Mesenchymal stem cell (in vitro differentiated cells and primary cell): ENCODE measurements around the gene PTPRA.

Experiments
- DNase-seq: peaks from one replicate; pipeline ENCODE4 v3.0.0-alpha.2; 2013
- H2AFZ ChIP-seq: one replicate; pipeline ENCODE4 v1.6.1; 2013; ENCODE audit warnings: low read depth, mild to moderate bottlenecking, control low read depth, inconsistent platforms, low read length, moderate library complexity
- H2AK5ac ChIP-seq: 2 replicates; pipeline ENCODE4 v1.6.1; 2013; ENCODE audit warnings: low read length, moderate library complexity, mild to moderate bottlenecking, inconsistent platforms; ENCODE audit not compliant: severe bottlenecking
- H2BK120ac ChIP-seq: one replicate; pipeline ENCODE4 v1.6.1; 2013; ENCODE audit warnings: low read depth, mild to moderate bottlenecking, inconsistent platforms, low read length, moderate library complexity
- H2BK12ac ChIP-seq, 2 experiments: one replicate each; pipeline ENCODE4 v1.6.1; 2013; ENCODE audit warnings: inconsistent platforms in 2 of 2, low read length in 2 of 2, mild to moderate bottlenecking in 2 of 2, moderate library complexity in 2 of 2, control low read depth in 1 of 2
- H2BK15ac ChIP-seq: one replicate; pipeline ENCODE4 v1.6.1; 2013; ENCODE audit warnings: mild to moderate bottlenecking, low read depth, inconsistent platforms; ENCODE audit not compliant: poor library complexity, severe bottlenecking
- H2BK5ac ChIP-seq: 2 replicates; pipeline ENCODE4 v1.6.1; 2013; ENCODE audit warnings: low read depth, mild to moderate bottlenecking, low read length, control low read depth, inconsistent platforms; ENCODE audit not compliant: poor library complexity, severe bottlenecking
- H3K14ac ChIP-seq, 2 experiments: one replicate each; pipeline ENCODE4 v1.6.1; 2013; ENCODE audit warnings: inconsistent platforms in 2 of 2, low read length in 2 of 2, control low read depth in 1 of 2, mild to moderate bottlenecking in 1 of 2, moderate library complexity in 1 of 2
- H3K18ac ChIP-seq, 2 experiments: one replicate each; pipeline ENCODE4 v1.6.1; 2013; ENCODE audit warnings: inconsistent platforms in 2 of 2, low read length in 2 of 2, control low read depth in 1 of 2, low read depth in 1 of 2, mild to moderate bottlenecking in 1 of 2
- H3K23ac ChIP-seq, 2 experiments: one replicate each; pipeline ENCODE4 v1.6.1; 2013; ENCODE audit warnings: inconsistent platforms in 2 of 2, low read length in 2 of 2, mild to moderate bottlenecking in 2 of 2, moderate library complexity in 2 of 2, control low read depth in 1 of 2
- H3K27ac ChIP-seq: 2 replicates; pipeline ENCODE4 v1.5.1; 2013; ENCODE audit warnings: mild to moderate bottlenecking, moderate library complexity, low read length, control low read depth, inconsistent platforms; ENCODE audit not compliant: poor library complexity, severe bottlenecking
- H3K27me3 ChIP-seq, 2 experiments: 2 replicates each; pipeline versions ENCODE4 v1.6.1 to v1.7.0; 2013; ENCODE audit warnings: low read length in 2 of 2, mild to moderate bottlenecking in 2 of 2, moderate library complexity in 2 of 2, control low read depth in 1 of 2, inconsistent platforms in 1 of 2; ENCODE audit not compliant: control insufficient read depth in 1 of 2, insufficient read depth in 1 of 2
- H3K36me3 ChIP-seq, 2 experiments: 2 replicates each; pipeline versions ENCODE4 v1.6.1 to v1.7.0; 2013; ENCODE audit warnings: low read length in 2 of 2, control low read depth in 1 of 2, inconsistent platforms in 1 of 2, low read depth in 1 of 2, mild to moderate bottlenecking in 1 of 2; ENCODE audit not compliant: insufficient read depth in 2 of 2, control insufficient read depth in 1 of 2
- H3K4ac ChIP-seq, 2 experiments: one replicate each; pipeline ENCODE4 v1.6.1; 2013; ENCODE audit warnings: inconsistent platforms in 2 of 2, low read length in 2 of 2, mild to moderate bottlenecking in 2 of 2, moderate library complexity in 2 of 2, control low read depth in 1 of 2, low read depth in 1 of 2
- H3K4me1 ChIP-seq: 2 replicates; pipeline ENCODE4 v1.6.1; 2013; ENCODE audit warnings: low read depth, low read length, control low read depth; ENCODE audit not compliant: control insufficient read depth, insufficient read depth
- H3K4me2 ChIP-seq: 2 replicates; pipeline ENCODE4 v1.6.1; 2013; ENCODE audit warnings: low read length, mild to moderate bottlenecking, inconsistent platforms; ENCODE audit not compliant: poor library complexity, severe bottlenecking
- H3K4me3 ChIP-seq, 2 experiments: 2 replicates each; pipeline versions ENCODE4 v1.5.1 to v1.7.0; 2013; ENCODE audit warnings: low read length in 2 of 2, mild to moderate bottlenecking in 2 of 2, control low read depth in 1 of 2, low read depth in 1 of 2; ENCODE audit not compliant: insufficient read depth in 1 of 2
- H3K79me1 ChIP-seq: replicated peaks from 2 replicates; pipeline ENCODE4 v1.6.1; 2013; ENCODE audit warnings: mild to moderate bottlenecking, control low read depth, low read length, inconsistent platforms; ENCODE audit not compliant: poor library complexity, severe bottlenecking
- H3K9ac ChIP-seq: 2 replicates; pipeline ENCODE4 v1.7.0; 2013; ENCODE audit warnings: mild to moderate bottlenecking, low read length, moderate library complexity
- H3K9me3 ChIP-seq: 2 replicates; pipeline ENCODE4 v1.7.0; 2013; ENCODE audit warnings: mild to moderate bottlenecking, low read length; ENCODE audit not compliant: control insufficient read depth
- H4K8ac ChIP-seq: one replicate; pipeline ENCODE4 v1.6.1; 2013; ENCODE audit warnings: inconsistent platforms, mild to moderate bottlenecking, low read length, moderate library complexity
- H4K91ac ChIP-seq: one replicate; pipeline ENCODE4 v1.6.1; 2013; ENCODE audit warnings: mild to moderate bottlenecking, low read length, inconsistent platforms
- WGBS: methylation state at CpG from one replicate; pipeline ENCODE4 v1.1.7; 2013; ENCODE audit warnings: mixed read lengths; 5-methylcytosine and 5-hydroxymethylcytosine counted together

PTPRA gene

DNA sequence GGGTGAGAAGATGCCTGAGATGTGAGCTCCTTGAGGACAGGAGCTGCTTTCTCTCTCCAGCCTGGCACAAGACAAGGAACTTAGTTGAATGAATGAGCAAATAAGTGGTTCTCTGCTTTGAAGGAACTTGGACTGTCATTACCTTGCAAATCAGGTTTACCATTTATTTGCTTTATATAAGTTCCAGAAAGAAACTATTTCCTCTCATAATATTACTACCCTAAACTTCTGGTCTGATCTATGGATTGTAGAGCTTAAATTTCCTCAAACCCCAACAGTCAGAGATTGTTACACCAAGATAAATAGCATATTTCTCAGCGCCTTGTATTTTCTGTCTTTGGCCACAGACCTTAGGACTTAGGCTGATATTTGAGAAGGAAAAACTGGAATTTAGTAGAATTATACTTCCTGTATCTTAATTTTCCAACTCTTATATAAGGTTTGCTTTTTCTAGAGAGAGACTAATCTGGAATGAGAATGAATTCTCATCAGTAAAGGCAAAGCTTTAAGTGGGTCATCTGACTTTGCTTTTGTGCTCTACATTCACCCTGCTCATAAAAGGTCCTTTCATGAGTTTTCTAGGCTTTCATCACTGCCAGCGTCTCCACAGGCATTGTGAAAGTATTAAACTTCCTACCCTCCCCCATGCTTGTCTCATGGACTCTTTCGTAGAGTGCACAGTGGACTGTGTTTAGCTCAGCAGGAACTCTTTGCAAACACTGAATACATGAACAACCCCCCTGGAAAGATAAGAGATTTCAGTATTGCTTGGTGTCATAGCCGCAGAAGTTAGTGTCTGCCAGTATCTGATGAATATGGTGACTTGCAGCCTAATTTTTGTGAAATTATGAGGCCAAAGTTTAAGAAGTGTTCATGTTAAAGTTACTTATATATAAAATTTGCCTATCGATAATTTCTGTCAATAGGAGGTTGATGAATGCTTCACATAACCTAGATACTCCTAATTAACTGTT lies 74.0 kb downstream of the PTPRA start:
- no peak overlapping the region for H3K27ac ChIP-seq
- H3K9ac ChIP-seq = no peak overlapping the region

DNA sequence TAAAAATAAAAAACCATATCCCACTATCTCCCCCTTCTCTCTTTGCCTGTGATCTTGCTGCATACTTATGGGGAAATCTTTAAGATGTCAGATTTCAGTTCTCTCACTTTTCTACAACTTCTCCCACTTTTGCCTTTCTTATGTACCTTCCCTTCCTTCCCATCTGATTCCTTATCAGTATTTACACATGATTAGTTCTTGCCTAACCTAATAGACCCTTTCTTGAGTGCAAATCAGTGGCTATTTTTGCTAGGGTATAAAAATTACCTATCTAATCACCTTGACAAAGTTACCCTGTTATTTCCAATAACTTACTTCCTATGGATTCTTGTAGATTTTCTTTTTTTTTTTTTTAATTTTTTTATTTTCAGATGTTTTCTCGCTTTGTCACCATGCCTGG lies 75.7 kb downstream of the PTPRA start:
- no peak overlapping the region for H2BK15ac ChIP-seq
- H2BK120ac ChIP-seq = no peak overlapping the region
- H3K14ac ChIP-seq = no peak overlapping the region
- no peak overlapping the region for H3K27ac ChIP-seq
- no peak overlapping the region for H3K23ac ChIP-seq
- H3K18ac ChIP-seq = no peak overlapping the region
- H2BK5ac ChIP-seq = no peak overlapping the region
- H3K9me3 ChIP-seq = no peaks in the 10 kb centered on the region
- H3K4me2 ChIP-seq = no peak overlapping the region
- H2BK12ac ChIP-seq = no peak overlapping the region
- H3K27me3 ChIP-seq = no peaks in the 10 kb centered on the region
- no peak overlapping the region for H2AFZ ChIP-seq
- H3K4me1 ChIP-seq = no peaks in the 10 kb centered on the region
- WGBS = no CpG with 5 or more reads among the region's 1 CpG
- no peak overlapping the region for H3K4me3 ChIP-seq
- no peak overlapping the region for H3K4ac ChIP-seq
- DNase-seq = no peak
- H2AK5ac ChIP-seq = no peak overlapping the region
- H4K8ac ChIP-seq = no peak overlapping the region
- H3K9ac ChIP-seq = no peak overlapping the region
- no peak overlapping the region for H4K91ac ChIP-seq
- peaks cover 9 to 20% of the 10 kb centered on the region in 2 experiments for H3K36me3 ChIP-seq
- peaks cover 17% of the 10 kb centered on the region for H3K79me1 ChIP-seq

More for the DNA sequence above, 74.0 kb downstream of the PTPRA start:
- Histone ChIP-seq H3K27me3 (no peaks in the 10 kb centered on the region), H3K4ac (no peak overlapping the region), H3K36me3 (peaks cover 9 to 20% of the 10 kb centered on the region in 2 experiments), H3K23ac (no peak overlapping the region), H2AFZ (no peak overlapping the region), H3K4me1 (no peaks in the 10 kb centered on the region), H2AK5ac (no peak overlapping the region), H3K18ac (no peak overlapping the region), H2BK120ac (no peak overlapping the region), H2BK15ac (no peak overlapping the region), H3K79me1 (peaks cover 15% of the 10 kb centered on the region), H3K9me3 (no peaks in the 10 kb centered on the region), H3K14ac (no peak overlapping the region), H4K91ac (no peak overlapping the region), H2BK12ac (no peak overlapping the region), H2BK5ac (no peak overlapping the region), H3K4me2 (no peak overlapping the region), H4K8ac (no peak overlapping the region), H3K4me3 (no peak overlapping the region)
- WGBS = 37% methylated on average over 2 of the region's 5 CpGs
- DNase-seq = peak; percentile 88

DNA sequence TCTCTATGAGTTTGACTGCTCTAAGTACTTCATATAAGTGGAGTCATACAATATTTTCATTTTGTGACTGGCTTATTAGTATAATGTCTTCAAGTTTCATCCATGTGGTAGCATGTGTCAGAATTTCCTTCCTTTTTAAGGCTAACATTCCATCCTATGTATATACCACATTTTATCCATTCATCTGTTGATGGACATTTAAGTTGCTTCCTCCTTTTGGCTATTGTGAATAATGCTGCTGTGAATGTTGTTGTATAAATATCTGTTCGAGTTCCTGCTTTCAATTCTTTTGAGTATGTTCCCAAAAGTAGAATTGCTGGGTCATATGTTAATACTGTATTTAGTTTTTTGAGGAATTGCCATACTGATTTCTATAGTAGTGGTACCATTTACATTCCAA lies 79.5 kb downstream of the PTPRA start:
- H3K4me3 ChIP-seq = no peak overlapping the region
- WGBS = 75% methylated on average over 1 of the region's 1 CpG
- no peak overlapping the region for H4K8ac ChIP-seq
- no peak overlapping the region for H2BK12ac ChIP-seq
- H3K27me3 ChIP-seq = no peaks in the 10 kb centered on the region
- no peaks in the 10 kb centered on the region for H3K9me3 ChIP-seq
- no peak overlapping the region for H2BK5ac ChIP-seq
- H3K27ac ChIP-seq = no peak overlapping the region
- no peak overlapping the region for H3K4me2 ChIP-seq
- H3K9ac ChIP-seq = no peak overlapping the region
- no peak overlapping the region for H3K23ac ChIP-seq
- peak; percentile 9 for DNase-seq
- H3K4ac ChIP-seq = no peak overlapping the region
- H2AFZ ChIP-seq = no peak overlapping the region
- peaks cover 16% of the 10 kb centered on the region for H3K79me1 ChIP-seq
- H3K14ac ChIP-seq = no peak overlapping the region
- H4K91ac ChIP-seq = no peak overlapping the region
- H2BK15ac ChIP-seq = no peak overlapping the region
- H3K36me3 ChIP-seq = peaks cover 9 to 24% of the 10 kb centered on the region in 2 experiments
- peaks cover 2% of the 10 kb centered on the region for H3K4me1 ChIP-seq
- H2AK5ac ChIP-seq = no peak overlapping the region
- H3K18ac ChIP-seq = no peak overlapping the region
- no peak overlapping the region for H2BK120ac ChIP-seq

DNA sequence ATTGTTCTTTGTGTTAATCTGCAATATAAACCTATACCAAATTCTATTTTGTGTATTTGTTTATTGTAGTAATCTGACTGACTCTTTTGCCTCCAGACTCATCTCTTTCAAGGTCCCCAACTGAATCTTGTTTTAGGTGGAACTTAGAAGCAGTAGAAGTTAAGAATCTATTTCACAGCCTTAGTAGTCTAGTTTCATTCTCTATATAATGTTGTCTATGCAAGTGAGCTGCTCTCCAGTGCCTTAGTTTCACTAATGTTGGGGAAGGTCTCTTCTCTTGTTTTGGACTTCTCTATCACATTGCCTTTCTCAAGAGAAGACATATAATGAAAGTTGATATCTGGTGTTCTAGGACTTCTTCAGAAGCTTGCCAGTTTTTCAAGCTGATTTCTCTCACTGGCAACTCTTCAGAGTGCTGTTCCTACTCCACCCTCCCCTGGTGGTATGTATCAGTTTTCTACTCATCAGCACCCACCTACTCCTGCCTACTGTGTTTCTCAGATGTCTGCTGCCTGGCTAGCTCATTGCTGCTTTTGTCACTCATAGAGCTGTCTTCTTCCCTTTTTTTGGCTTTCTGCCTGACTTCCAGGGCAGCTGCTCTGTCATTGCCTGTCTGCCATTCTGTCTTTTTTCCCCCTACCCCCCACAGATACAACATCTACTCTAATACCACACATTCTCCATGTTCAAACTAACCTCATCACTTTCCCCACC lies 82.1 kb downstream of the PTPRA start:
- peak overlapping the region in 1 of 2 experiments; percentile 5 for H3K23ac ChIP-seq
- H3K9ac ChIP-seq = no peak overlapping the region
- H3K4me1 ChIP-seq = peaks cover 2% of the 10 kb centered on the region
- no peak overlapping the region for H2BK5ac ChIP-seq
- H3K79me1 ChIP-seq = peaks cover 27% of the 10 kb centered on the region
- no peak overlapping the region for H3K27ac ChIP-seq
- H3K4me2 ChIP-seq = no peak overlapping the region
- DNase-seq = no peak
- H3K4me3 ChIP-seq = no peak overlapping the region
- no peaks in the 10 kb centered on the region for H3K27me3 ChIP-seq
- no peak overlapping the region for H3K14ac ChIP-seq
- H3K18ac ChIP-seq = no peak overlapping the region
- H2BK15ac ChIP-seq = no peak overlapping the region
- H2BK12ac ChIP-seq = no peak overlapping the region
- H4K91ac ChIP-seq = no peak overlapping the region
- no peaks in the 10 kb centered on the region for H3K9me3 ChIP-seq
- H2AK5ac ChIP-seq = no peak overlapping the region
- H4K8ac ChIP-seq = no peak overlapping the region
- no peak overlapping the region for H2BK120ac ChIP-seq
- H2AFZ ChIP-seq = no peak overlapping the region
- H3K36me3 ChIP-seq = peaks cover 15 to 27% of the 10 kb centered on the region in 2 experiments
- H3K4ac ChIP-seq = no peak overlapping the region
